ENCODE results near the gene PTPN4. TPM values are rescaled to one million over a fixed set of nuclear protein-coding genes. Genes with fewer than 3 reads are reported as not detected.

PTPN4 gene
- total and polyA plus RNA-seq, 2 of the 8 experiments (the other 6 are each of a cell fraction or from before 2014, with no cell fraction given): 28.5 to 105 TPM

DNA sequence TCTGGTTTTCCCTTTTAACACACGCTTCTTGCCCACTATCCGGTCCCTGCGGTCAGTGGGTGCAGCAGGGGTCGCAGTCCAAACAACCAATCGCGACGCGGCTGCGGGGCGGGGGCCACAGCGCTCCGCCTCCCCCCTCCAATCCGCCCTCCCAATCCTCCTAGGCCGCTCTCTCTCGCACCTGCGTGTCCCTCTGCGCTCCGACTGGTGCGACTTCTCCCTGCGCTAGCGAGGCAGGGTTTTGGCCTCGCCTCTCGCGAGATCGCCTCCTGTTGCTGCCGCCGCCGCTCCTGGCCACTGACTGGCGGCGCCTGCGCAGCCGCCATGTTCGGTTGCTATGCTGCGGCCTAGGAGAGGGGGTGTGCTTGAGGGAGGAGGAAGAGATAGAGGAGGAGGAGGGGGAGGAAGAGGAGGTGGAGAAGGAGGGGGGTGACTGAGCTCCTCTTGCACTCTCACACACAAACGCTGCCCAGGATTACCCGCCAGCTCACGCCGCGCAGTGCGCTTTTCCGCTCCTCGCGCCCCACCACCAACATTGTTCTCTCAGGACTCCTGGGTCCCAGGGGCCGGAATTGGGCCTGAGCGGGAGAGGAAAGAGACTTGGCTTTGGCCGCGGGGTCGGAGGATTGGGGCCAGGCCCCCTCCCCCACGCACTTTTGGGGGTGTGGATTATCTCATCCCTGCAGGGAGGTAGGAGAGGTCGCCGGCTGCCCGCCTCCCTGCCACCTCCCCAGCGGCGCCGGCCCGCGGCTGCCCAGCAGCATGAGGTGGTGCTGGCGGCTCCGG lies at the start of gene PTPN4 (continued):
- TF ChIP-seq PHF8 (conservative IDR thresholded peaks at IDR 0.05; ENCODE audit: low read depth, low read length) (peak; percentile 81), CREB1 (IDR thresholded peaks at IDR 0.05) (peak; percentile 75), BRCA1 (IDR thresholded peaks at IDR 0.05; ENCODE audit: low read depth, low read length) (peak; percentile 99), SUZ12 (IDR thresholded peaks at IDR 0.05; ENCODE audit: low read length) (no peak), POLR2A (IDR thresholded peaks at IDR 0.05; ENCODE audit: control extremely low read depth in 1 of 2, low read depth in 2 of 2, low read length in 2 of 2) (peak; percentile 98 to 99), TEAD4 (IDR thresholded peaks at IDR 0.05; ENCODE audit: low read depth, low read length) (no peak), NRF1 (IDR thresholded peaks at IDR 0.05; ENCODE audit: low read depth, low read length) (peak; percentile 87), BACH1 (IDR thresholded peaks at IDR 0.05; ENCODE audit: low read length) (peak; percentile 36; the same call in 1 of the 2 replicates), MAX (IDR thresholded peaks at IDR 0.05) (peak; percentile 89), RAD21 (IDR thresholded peaks at IDR 0.05 in 1 of 2, conservative IDR thresholded peaks at IDR 0.05 in 1 of 2; ENCODE audit: low read depth in 2 of 2, low read length in 2 of 2) (peak; percentile 3 to 7; a peak in 2 of 4 replicates), SP4 (IDR thresholded peaks at IDR 0.05; ENCODE audit: low read length) (no peak; the same call in 1 of the 2 replicates), CEBPB (IDR thresholded peaks at IDR 0.05; ENCODE audit: low read depth, low read length) (no peak), TAF1 (IDR thresholded peaks at IDR 0.05; ENCODE audit: low read depth, low read length) (peak; percentile 95), CHD2 (IDR thresholded peaks at IDR 0.05; ENCODE audit: low read length) (peak; percentile 100), TAF7 (optimal IDR thresholded peaks at IDR 0.05; ENCODE audit: borderline replicate concordance, low read depth, low read length) (peak; percentile 91), ASH2L (IDR thresholded peaks at IDR 0.05; ENCODE audit: low read length) (peak; percentile 95), CTCF (IDR thresholded peaks at IDR 0.05; ENCODE audit: control extremely low read depth in 1 of 3, insufficient read depth in 1 of 3, low read depth in 1 of 3, low read length in 3 of 3) (peak in 1 of 3 experiments; percentile 1; a peak in 1 of 4 replicates), RFX5 (IDR thresholded peaks at IDR 0.05; ENCODE audit: borderline replicate concordance, low read depth, low read length) (peak; percentile 73), KDM4A (IDR thresholded peaks at IDR 0.05; ENCODE audit: low read depth, low read length, severe bottlenecking) (peak; percentile 98)
- TF ChIP-seq, protein P1, sequence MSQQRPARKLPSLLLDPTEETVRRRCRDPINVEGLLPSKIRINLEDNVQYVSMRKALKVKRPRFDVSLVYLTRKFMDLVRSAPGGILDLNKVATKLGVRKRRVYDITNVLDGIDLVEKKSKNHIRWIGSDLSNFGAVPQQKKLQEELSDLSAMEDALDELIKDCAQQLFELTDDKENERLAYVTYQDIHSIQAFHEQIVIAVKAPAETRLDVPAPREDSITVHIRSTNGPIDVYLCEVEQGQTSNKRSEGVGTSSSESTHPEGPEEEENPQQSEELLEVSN (IDR thresholded peaks at IDR 0.05): peak; percentile 59; the same call in 1 of the 2 replicates

Measured in H1 (cell line).